AG09319 (cell line): ENCODE measurements around the gene CCSER2.

ENCODE experiments used
- DNase-seq: peaks from one replicate; pipeline ENCODE4 v3.0.0-alpha.2; 2010; ENCODE audit warnings: low read depth; ENCODE audit errors: extremely low read depth
- TF ChIP-seq, protein P1 (sequence below): IDR thresholded peaks from 2 replicates; pipeline ENCODE4 v1.5.1; 2011; ENCODE audit warnings: low read depth, mild to moderate bottlenecking, inconsistent platforms, low read length, moderate library complexity

Gene CCSER2

DNA sequence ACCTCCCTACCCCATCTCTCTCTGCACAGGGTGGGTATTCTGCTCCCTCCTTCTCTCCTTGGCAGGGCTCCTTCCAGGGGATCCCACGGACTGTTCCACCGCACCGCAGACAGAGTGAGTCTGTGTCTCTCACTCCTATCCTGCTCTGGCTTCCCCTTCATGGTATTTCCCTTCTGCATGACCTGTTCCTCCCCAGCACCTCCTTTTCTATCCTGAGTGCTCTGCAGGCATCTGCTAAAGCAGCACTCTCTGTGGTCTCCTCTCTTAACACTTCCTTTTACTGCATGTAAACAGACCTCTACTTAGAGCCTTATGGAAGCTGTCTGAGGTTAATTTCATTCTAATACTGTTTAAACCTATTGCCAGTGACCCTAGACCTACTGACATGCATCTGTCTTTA, 171.5 kb downstream of the CCSER2 start:
- DNase-seq = no peak
- TF ChIP-seq, protein P1, sequence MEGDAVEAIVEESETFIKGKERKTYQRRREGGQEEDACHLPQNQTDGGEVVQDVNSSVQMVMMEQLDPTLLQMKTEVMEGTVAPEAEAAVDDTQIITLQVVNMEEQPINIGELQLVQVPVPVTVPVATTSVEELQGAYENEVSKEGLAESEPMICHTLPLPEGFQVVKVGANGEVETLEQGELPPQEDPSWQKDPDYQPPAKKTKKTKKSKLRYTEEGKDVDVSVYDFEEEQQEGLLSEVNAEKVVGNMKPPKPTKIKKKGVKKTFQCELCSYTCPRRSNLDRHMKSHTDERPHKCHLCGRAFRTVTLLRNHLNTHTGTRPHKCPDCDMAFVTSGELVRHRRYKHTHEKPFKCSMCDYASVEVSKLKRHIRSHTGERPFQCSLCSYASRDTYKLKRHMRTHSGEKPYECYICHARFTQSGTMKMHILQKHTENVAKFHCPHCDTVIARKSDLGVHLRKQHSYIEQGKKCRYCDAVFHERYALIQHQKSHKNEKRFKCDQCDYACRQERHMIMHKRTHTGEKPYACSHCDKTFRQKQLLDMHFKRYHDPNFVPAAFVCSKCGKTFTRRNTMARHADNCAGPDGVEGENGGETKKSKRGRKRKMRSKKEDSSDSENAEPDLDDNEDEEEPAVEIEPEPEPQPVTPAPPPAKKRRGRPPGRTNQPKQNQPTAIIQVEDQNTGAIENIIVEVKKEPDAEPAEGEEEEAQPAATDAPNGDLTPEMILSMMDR = no peak

DNA sequence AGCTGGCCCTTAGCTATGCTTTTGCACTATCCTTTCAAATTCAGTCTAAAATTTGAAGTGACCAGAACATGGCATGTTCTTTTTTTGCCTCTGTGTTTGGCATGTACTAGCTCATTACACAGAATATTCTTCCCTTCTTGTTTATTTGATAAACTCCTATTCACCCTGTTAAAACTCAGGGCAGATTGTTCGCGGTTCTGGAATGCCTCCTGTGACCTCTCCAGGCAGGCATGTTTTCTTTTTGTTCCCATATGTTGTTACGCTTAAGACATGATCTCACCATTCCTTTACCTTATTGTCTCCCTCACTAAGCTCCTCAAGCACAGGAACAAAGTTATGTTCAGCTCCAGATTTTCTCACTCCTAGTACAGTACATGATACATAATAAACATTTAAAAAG, 181.7 kb downstream of the CCSER2 start:
- TF ChIP-seq, protein P1 = no peak
- DNase-seq = no peak

DNA sequence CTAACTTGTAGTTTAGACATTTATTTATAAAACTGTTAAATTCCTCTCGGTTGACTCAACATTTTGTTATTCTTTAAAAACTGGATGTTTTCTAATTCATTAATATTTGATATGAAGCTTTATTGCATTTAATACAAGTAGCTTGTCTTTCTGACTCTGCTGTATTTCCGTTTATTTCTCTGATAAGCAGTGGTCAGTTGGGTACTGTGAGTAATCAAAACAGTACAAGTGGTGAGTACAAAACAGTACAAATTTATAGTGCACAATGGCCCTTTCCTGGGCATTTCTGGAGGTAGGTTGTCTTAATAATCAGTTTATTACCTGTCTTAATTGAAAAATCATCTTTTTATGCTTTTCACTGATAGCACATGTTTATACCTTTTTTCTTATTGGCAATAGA, 182.7 kb downstream of the CCSER2 start:
- DNase-seq = no peak
- TF ChIP-seq, protein P1 = no peak

DNA sequence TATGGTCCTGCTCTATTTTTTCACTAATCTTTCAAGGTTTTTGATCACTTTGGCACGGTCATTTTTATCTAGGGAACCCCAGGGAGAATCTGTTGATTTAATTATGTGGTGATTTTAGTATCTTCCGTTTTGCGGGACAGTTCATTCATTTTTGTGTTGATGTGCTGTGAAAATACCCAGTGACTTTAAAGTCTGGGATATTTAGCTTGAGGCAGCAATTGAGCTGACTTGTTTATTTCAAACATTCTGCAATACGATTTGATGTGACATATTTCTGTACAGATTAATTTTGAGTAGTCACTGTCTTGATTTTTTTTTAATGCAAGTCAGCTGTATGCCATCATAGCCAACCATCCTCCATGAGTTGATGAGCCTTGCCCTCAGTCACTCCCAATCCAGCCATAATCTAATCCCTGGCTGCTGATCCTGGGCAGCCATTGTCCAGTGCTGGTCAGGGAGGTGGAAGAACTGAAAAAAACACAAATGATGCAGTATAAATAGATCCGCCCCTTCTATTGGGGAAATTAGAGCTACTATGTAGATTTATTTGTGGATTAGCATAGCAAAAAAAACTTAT, 183.4 kb downstream of the CCSER2 start:
- DNase-seq = no peak
- TF ChIP-seq, protein P1 = no peak

DNA sequence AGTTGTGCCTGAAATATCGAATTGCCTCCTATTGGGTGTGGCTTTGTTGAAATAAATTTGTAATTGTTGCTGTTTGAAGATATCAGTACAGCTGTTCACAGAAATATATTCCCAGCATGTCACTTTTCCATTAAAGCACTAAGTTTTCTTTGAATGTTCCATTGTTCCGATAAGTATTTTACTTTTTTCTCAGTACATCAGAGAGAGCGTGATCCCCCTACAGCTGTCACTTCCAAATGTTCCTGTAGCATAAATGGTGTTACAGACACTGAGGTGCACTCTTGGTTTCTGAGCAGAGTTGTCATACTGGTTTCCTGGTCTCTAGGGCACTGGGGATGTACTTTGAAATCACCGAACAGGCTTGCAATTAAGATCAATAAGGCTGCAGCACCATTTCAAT, 189.2 kb downstream of the CCSER2 start:
- no peak for DNase-seq
- TF ChIP-seq, protein P1 = no peak

DNA sequence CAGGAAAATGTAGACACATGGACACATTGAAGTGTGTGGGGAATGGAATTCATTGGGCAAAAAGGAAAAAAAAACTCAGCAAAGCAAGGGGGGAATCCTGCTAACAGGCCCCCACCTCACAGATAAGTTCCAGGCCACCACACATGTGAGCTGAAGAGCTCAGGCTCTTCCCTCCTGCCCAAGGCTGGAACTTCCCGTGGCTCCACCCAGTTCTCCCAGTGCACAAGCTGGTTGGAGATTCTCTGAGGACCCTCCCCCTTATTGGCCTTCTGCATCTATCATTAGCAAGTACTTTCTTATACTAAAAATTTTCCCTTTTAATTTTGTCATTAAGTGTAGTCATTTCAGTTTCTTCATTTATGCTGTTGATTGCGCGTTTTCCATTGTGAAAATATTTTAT, 190.8 kb downstream of the CCSER2 start:
- TF ChIP-seq, protein P1 = no peak
- DNase-seq = no peak

DNA sequence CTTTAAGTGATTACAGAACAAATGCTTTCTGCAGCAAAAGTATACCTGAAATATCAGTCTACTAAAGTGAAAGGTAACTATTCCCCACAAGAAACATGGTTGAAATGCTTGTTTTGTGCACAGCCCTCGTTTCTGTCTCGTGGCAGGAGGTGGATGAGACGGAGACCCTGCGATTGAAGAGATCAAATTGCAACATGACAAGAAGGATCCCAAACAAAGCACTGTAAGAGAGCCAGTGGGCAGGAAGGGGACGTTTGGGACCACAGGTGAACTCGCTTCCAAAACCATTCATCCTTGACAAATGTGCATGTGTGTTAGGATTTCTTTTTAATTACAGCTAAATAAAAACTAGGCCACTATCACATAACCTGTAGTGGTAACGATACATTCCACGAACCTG, 192.6 kb downstream of the CCSER2 start:
- no peak for DNase-seq
- TF ChIP-seq, protein P1 = no peak
